Duodenal mucosa (tissue), 2 donors: ENCODE measurements around the gene NUP93.

Experiments used
- H3K27ac ChIP-seq: one replicate; pipeline ENCODE4 v1.7.0; 2013; ENCODE audit warnings: low read depth, low read length
- H3K27me3 ChIP-seq, 2 donors: one replicate each; pipeline ENCODE4 v1.7.0; 2013; ENCODE audit warnings: low read length in 2 of 2, control low read depth in 1 of 2; ENCODE audit not compliant: insufficient read depth in 2 of 2, control insufficient read depth in 1 of 2
- H3K36me3 ChIP-seq, 2 donors: one replicate each; pipeline ENCODE4 v1.7.0; 2013; ENCODE audit warnings: low read length in 2 of 2, control low read depth in 1 of 2; ENCODE audit not compliant: insufficient read depth in 2 of 2, control insufficient read depth in 1 of 2
- H3K4me1 ChIP-seq, 2 donors: one replicate each; pipeline ENCODE4 v1.7.0; 2013; ENCODE audit warnings: low read length in 2 of 2, control low read depth in 1 of 2; ENCODE audit not compliant: insufficient read depth in 2 of 2, control insufficient read depth in 1 of 2
- H3K4me3 ChIP-seq, 2 donors: one replicate each; pipeline ENCODE4 v1.7.0; 2013; ENCODE audit warnings: low read length in 2 of 2, low read depth in 1 of 2
- H3K9ac ChIP-seq, 2 donors: one replicate each; pipeline ENCODE4 v1.7.0; 2013; ENCODE audit warnings: low read length in 2 of 2, low read depth in 1 of 2
- H3K9me3 ChIP-seq, 2 donors: one replicate each; pipeline ENCODE4 v1.7.0; 2013; ENCODE audit warnings: low read length in 2 of 2, control low read depth in 1 of 2; ENCODE audit not compliant: control insufficient read depth in 1 of 2

The NUP93 gene

DNA sequence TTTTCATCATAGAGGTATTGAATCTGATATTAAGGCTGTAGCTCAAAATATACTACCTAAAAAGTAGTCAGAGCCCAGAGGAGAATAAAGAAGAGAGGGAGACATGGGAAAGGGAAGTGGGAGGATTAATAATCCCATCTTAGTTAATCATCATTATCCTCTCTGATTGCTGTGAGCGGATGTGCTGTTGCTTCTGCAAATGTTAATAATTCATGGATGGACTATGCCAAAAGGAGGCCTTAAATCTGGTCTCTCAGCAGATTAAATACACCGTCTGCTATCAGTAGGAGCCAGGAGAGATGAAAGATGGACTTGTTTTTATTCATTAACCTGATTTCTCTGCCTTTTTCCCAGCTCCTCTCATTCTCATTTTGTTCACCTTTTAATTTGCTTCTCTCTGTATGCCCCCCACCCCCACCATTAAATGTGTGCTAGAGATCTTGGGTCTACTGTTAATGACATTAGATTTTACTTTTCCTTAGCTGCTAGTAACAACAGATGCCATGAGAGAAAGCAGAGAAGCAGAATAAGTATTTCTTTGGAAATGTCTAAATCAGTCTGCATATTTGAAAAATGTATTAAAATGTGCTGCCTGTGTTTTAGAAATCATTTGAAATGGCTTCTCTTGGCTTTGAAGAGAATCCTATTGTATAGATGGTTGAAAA is 44.2 kb downstream of the NUP93 start:
- no peaks in the 10 kb centered on the region for H3K9me3 ChIP-seq
- H3K4me1 ChIP-seq: peaks cover 0 to 6% of the 10 kb centered on the region in 2 donors
- no peak overlapping the region for H3K9ac ChIP-seq
- H3K36me3 ChIP-seq: no peaks in the 10 kb centered on the region
- no peaks in the 10 kb centered on the region for H3K27me3 ChIP-seq
- no peak overlapping the region for H3K4me3 ChIP-seq
- H3K27ac ChIP-seq: no peak overlapping the region

DNA sequence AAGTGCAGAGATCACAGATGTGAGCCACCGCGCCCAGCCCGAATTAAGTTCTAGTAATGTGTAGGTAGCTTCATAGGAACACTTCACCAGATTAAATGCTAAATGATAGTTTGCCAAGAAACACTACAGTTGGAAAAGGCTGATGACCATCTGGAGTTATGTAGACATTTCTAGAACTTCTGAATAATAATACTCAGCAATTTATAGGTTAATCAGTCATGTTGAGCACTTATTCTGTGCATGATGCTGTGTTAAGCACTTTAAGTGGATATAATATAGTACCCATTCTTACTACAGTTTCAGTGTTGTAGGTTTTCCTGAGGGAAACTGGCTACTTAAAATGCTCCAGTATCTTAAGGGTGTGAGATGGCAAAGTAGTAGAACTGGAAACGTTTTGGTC is 45.2 kb downstream of the NUP93 start:
- H3K4me3 ChIP-seq: no peak overlapping the region
- no peak overlapping the region for H3K27ac ChIP-seq
- H3K9me3 ChIP-seq: no peaks in the 10 kb centered on the region
- H3K27me3 ChIP-seq: no peaks in the 10 kb centered on the region
- H3K36me3 ChIP-seq: no peaks in the 10 kb centered on the region
- no peak overlapping the region for H3K9ac ChIP-seq
- H3K4me1 ChIP-seq: peaks cover 0 to 6% of the 10 kb centered on the region in 2 donors

DNA sequence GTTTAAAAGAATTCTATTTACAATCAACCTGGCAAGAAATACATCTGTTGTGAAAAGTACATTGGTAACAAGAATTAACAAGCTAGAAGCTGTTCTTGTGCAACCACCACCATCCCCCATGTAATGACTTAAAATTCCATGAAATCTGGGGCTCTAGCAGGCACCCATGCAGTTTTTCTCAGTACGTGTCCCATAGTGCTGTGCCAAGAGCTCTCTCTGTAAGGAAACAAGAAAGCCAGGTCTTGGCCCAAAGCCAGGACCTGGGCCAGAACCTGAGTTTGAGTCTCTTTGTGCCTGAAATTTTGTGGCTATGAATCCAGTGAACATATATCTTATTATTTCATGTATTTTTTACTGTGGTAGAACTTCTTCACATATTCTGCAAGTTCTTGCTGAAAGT is 46.6 kb downstream of the NUP93 start:
- H3K36me3 ChIP-seq: no peaks in the 10 kb centered on the region
- H3K9me3 ChIP-seq: no peaks in the 10 kb centered on the region
- no peaks in the 10 kb centered on the region for H3K27me3 ChIP-seq
- H3K9ac ChIP-seq: no peak overlapping the region
- H3K4me3 ChIP-seq: no peak overlapping the region
- no peak overlapping the region for H3K27ac ChIP-seq
- H3K4me1 ChIP-seq: peaks cover 0 to 6% of the 10 kb centered on the region in 2 donors

DNA sequence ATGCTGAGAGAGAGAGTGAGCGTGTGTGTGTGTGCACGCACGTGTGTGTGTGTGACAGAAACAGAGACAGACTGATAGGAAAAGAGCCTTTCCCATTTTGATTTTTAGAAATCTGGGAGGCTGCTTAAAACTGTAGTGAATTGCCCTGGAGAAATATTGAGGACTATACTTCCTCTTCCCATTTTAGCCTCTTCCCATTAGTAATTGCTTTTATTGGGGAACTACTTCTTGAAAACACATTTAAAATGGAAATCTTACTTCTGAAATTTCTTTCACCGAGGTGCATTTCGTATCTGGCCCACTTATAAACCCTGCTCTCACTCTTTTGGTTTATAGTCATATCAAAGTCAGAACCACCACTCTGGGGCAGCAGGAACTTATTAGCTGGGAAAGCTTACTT is 47.1 kb downstream of the NUP93 start:
- H3K9ac ChIP-seq: no peak overlapping the region
- no peak overlapping the region for H3K27ac ChIP-seq

DNA sequence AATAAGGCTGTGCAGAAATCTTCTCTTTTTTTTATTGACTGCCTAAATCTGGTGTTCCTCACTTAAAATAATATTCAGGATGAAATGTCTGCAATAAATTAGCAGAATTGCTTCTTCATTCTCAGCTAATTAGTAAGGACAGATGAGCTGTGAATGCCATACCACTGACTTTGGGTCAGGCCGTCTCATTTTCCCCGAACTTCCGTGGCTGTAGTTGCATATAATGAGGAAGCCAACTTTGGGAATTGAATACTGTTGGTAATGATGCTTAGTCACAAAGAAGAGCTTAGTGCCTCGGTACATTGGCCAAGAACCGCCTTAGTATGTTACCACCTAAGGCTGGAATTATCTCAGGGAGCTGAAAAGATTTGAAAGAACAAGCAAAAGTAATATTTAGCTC is 47.6 kb downstream of the NUP93 start:
- H3K9me3 ChIP-seq: no peaks in the 10 kb centered on the region
- H3K4me1 ChIP-seq: no peaks in the 10 kb centered on the region
- no peaks in the 10 kb centered on the region for H3K36me3 ChIP-seq
- no peak overlapping the region for H3K9ac ChIP-seq
- no peak overlapping the region for H3K27ac ChIP-seq
- no peaks in the 10 kb centered on the region for H3K27me3 ChIP-seq
- H3K4me3 ChIP-seq: no peak overlapping the region

More for the DNA sequence above, 47.1 kb downstream of the NUP93 start:
- Histone ChIP-seq H3K4me1 (peaks cover 0 to 1% of the 10 kb centered on the region in 2 donors), H3K9me3 (no peaks in the 10 kb centered on the region), H3K4me3 (no peak overlapping the region), H3K27me3 (no peaks in the 10 kb centered on the region), H3K36me3 (no peaks in the 10 kb centered on the region)

DNA sequence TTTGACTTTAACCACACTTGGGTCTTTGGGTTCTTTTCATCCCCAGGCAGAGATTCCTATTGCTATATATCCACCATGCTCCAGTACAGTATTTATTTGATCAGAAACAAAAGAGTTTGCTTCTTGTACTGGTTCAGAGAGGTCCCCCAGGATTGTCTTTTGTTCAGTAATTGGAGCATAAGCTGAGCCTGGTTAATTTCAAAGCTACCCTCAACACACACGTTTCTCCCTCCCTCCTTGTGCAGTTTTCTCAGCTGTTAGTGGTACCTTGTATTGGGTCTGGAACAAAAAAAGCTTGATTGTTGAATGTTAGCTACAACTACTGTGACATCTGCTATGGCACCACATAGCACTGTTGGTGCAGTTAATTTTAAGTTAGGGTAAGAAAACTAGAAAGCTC is 50.0 kb downstream of the NUP93 start:
- H3K36me3 ChIP-seq: no peaks in the 10 kb centered on the region
- H3K4me1 ChIP-seq: no peaks in the 10 kb centered on the region
- H3K27me3 ChIP-seq: no peaks in the 10 kb centered on the region
- H3K9me3 ChIP-seq: no peaks in the 10 kb centered on the region
- H3K9ac ChIP-seq: no peak overlapping the region
- H3K27ac ChIP-seq: no peak overlapping the region
- no peak overlapping the region for H3K4me3 ChIP-seq

DNA sequence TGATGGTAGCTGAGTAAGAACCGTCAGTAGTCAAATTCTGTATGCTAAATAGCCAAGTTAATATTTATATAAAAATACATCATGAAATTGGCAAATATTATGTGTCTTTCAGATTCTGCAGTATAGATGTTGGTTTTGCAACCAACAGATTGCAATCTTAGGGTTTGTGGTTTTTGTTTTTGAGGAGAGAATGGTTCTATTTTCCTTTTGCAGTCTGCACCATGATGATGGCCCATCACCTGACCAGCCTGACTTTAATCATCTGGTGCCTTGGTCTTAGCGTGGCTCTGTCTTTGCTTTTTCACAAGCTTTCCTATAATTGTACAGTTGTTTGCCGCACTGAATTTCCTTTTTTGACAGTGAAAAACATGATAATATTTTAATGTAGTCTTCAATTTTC is 50.7 kb downstream of the NUP93 start:
- no peaks in the 10 kb centered on the region for H3K27me3 ChIP-seq

DNA sequence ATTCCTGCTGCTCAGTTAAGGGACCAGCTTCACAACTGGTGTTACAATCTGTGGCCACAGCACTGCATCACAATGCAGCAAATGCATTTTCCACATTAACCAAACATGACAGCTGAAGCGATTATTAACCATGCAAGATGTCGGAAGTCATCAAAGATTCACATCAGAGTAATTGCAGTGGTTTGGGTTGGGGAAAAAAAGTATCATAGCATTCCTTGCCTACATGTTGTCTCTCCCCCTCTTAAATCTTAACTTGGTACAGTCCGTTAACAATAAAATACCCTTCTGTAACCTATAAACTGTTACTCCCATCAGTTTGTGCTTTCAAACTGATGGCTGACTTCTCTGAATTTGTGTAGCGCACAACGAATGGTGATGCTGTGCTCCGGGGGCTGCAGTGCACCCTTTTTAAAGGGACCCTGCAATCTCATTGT is 51.6 kb downstream of the NUP93 start:
- H3K27ac ChIP-seq: no peak overlapping the region
- no peak overlapping the region for H3K4me3 ChIP-seq
- H3K9me3 ChIP-seq: no peaks in the 10 kb centered on the region
- H3K9ac ChIP-seq: no peak overlapping the region
- H3K4me1 ChIP-seq: no peaks in the 10 kb centered on the region
- no peaks in the 10 kb centered on the region for H3K27me3 ChIP-seq
- H3K36me3 ChIP-seq: no peaks in the 10 kb centered on the region

More for the DNA sequence above, 50.7 kb downstream of the NUP93 start:
- Histone ChIP-seq H3K27ac (no peak overlapping the region), H3K9ac (no peak overlapping the region), H3K9me3 (no peaks in the 10 kb centered on the region), H3K4me3 (no peak overlapping the region), H3K36me3 (no peaks in the 10 kb centered on the region), H3K4me1 (no peaks in the 10 kb centered on the region)

DNA sequence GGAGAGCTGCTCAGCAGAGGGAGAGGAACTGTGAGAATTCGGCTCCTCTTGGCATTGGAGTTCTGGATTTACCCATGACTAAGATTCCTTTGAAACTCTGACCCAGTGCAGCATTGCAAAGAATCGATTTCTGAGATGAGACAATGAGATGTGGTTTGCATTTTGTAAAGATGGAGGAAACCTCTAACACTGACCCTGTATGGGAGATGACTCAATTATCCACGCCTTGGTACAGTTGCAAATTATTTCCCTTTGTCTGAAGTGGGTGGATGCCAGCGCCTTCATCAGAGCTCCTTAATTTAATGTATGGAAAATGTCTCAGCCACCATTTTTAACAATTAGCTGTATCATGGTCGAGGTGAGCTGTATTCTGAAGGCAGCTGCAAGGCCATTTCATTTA is 53.4 kb downstream of the NUP93 start:
- Histone ChIP-seq H3K4me3 (no peak overlapping the region), H3K9me3 (no peaks in the 10 kb centered on the region), H3K27me3 (no peaks in the 10 kb centered on the region), H3K36me3 (peaks cover 0 to 4% of the 10 kb centered on the region in 2 donors), H3K4me1 (no peaks in the 10 kb centered on the region), H3K27ac (no peak overlapping the region), H3K9ac (no peak overlapping the region)

DNA sequence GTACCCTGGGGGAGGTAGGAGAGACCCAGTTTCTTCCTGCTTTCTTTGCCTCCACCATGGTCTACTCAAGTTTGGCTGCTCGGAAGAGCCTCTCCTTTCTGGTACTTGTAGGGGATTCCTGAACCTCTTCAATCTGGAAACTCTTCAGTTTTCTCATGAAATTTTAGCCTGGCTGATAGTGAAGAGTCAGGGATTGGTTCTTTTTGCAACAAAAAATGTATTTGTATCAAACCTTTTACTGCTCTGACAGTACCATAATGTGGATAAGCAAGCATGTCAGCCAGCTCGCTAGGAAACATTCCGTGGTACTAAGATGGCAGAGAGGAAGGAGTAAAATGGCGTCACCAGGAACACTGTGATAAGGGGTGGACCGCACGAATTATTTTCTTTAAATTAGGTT is 55.4 kb downstream of the NUP93 start:
- Histone ChIP-seq H3K36me3 (peaks cover 0 to 4% of the 10 kb centered on the region in 2 donors), H3K9ac (no peak overlapping the region), H3K4me1 (no peaks in the 10 kb centered on the region), H3K27ac (no peak overlapping the region), H3K9me3 (no peaks in the 10 kb centered on the region), H3K27me3 (no peaks in the 10 kb centered on the region), H3K4me3 (no peak overlapping the region)
